SJCRH30 (cell line): ENCODE data around the gene SPAG9. TPM values are rescaled to one million over a fixed set of nuclear protein-coding genes. Genes with fewer than 3 reads are reported as not detected.

Experiments
- DNase-seq, 2 experiments: peaks; one replicate each; pipeline ENCODE4 v3.0.0-alpha.2; 2015 to 2020
- H3K27ac ChIP-seq: fragments of 250-450 bp; sonication (Bioruptor Pico); 2 replicates; pipeline ENCODE4 v1.5.1; 2020; ENCODE audit warnings: mild to moderate bottlenecking, moderate library complexity
- H3K27me3 ChIP-seq: fragments of 250-450 bp; sonication (Bioruptor Pico); 2 replicates; pipeline ENCODE4 v1.5.1; 2020; ENCODE audit warnings: mild to moderate bottlenecking, moderate library complexity
- H3K36me3 ChIP-seq: fragments of 250-450 bp; sonication (Bioruptor Pico); 2 replicates; pipeline ENCODE4 v1.5.1; 2020; ENCODE audit warnings: mild to moderate bottlenecking, moderate library complexity
- H3K4me1 ChIP-seq: fragments of 250-450 bp; sonication (Bioruptor Pico); 2 replicates; pipeline ENCODE4 v1.5.1; 2020; ENCODE audit warnings: mild to moderate bottlenecking, moderate library complexity
- H3K4me3 ChIP-seq: fragments of 250-450 bp; sonication (Bioruptor Pico); 2 replicates; pipeline ENCODE4 v1.5.1; 2020; ENCODE audit warnings: mild to moderate bottlenecking, moderate library complexity
- H3K9me3 ChIP-seq: fragments of 250-450 bp; sonication (Bioruptor Pico); replicated peaks from 2 replicates; pipeline ENCODE4 v1.5.1; 2020; ENCODE audit warnings: mild to moderate bottlenecking, moderate library complexity
- total RNA-seq: library from RNA; depleted of rRNA; stranded (reverse); fragments of >200 nt; shearing (Covaris generic); gene quantifications from 2 replicates; pipeline ENCODE4 v1.2.3, GENCODE V29; 2014

The SPAG9 gene
- total RNA-seq, 1 experiment from 2014 or later, result 42.8 TPM

- Histone ChIP-seq H3K4me1 (peaks cover 7% of the 10 kb centered on the region; the same call in 1 of the 2 replicates), H3K9me3 (no peaks in the 10 kb centered on the region), H3K4me3 (peak overlapping the region; percentile 51), H3K27ac (peak overlapping the region; percentile 69), H3K27me3 (no peaks in the 10 kb centered on the region), H3K36me3 (no peaks in the 10 kb centered on the region)
- peak; percentile 92 to 96 for DNase-seq
Observed at GRCh38 chr17:51046514-51047384, 73.9 kb downstream of the SPAG9 start.

GRCh38 chr17:51046046-51046445, 74.6 kb downstream of the SPAG9 start:
- H3K4me3 ChIP-seq, result peak overlapping the region; percentile 51

GRCh38 chr17:51045621-51046020, 75.0 kb downstream of the SPAG9 start:
- H3K4me3 ChIP-seq, result no peak overlapping the region
- no peaks in the 10 kb centered on the region for H3K27me3 ChIP-seq
- H3K27ac ChIP-seq, result no peak overlapping the region; the same call in 1 of the 2 replicates
- H3K4me1 ChIP-seq, result peaks cover 5% of the 10 kb centered on the region; the same call in 1 of the 2 replicates
- H3K36me3 ChIP-seq, result no peaks in the 10 kb centered on the region
- peak in 1 of 2 experiments; percentile 32 for DNase-seq
- H3K9me3 ChIP-seq, result no peaks in the 10 kb centered on the region

More at GRCh38 chr17:51046046-51046445, 74.6 kb downstream of the SPAG9 start:
- Histone ChIP-seq H3K4me1 (peaks cover 5% of the 10 kb centered on the region; the same call in 1 of the 2 replicates), H3K9me3 (no peaks in the 10 kb centered on the region), H3K36me3 (no peaks in the 10 kb centered on the region), H3K27ac (peak overlapping the region; percentile 69; the same call in 1 of the 2 replicates), H3K27me3 (no peaks in the 10 kb centered on the region)
- DNase-seq, result peak in 1 of 2 experiments; percentile 7

GRCh38 chr17:51044976-51045375, 75.7 kb downstream of the SPAG9 start:
- Histone ChIP-seq H3K4me3 (no peak overlapping the region), H3K36me3 (no peaks in the 10 kb centered on the region), H3K27ac (no peak overlapping the region), H3K4me1 (peaks cover 5% of the 10 kb centered on the region; the same call in 1 of the 2 replicates), H3K9me3 (no peaks in the 10 kb centered on the region), H3K27me3 (no peaks in the 10 kb centered on the region)
- DNase-seq, result no peak

- Histone ChIP-seq H3K27ac (no peak overlapping the region), H3K27me3 (no peaks in the 10 kb centered on the region), H3K4me3 (no peak overlapping the region), H3K9me3 (no peaks in the 10 kb centered on the region), H3K4me1 (no peaks in the 10 kb centered on the region), H3K36me3 (no peaks in the 10 kb centered on the region)
- no peak for DNase-seq
Observed at GRCh38 chr17:51036084-51036483, 84.6 kb downstream of the SPAG9 start.

- no peak for DNase-seq
- Histone ChIP-seq H3K9me3 (no peaks in the 10 kb centered on the region), H3K27me3 (no peaks in the 10 kb centered on the region), H3K4me1 (no peaks in the 10 kb centered on the region), H3K36me3 (no peaks in the 10 kb centered on the region), H3K4me3 (no peak overlapping the region), H3K27ac (no peak overlapping the region)
Observed at GRCh38 chr17:51035431-51035830, 85.2 kb downstream of the SPAG9 start.

- Histone ChIP-seq H3K27me3 (no peaks in the 10 kb centered on the region), H3K36me3 (no peaks in the 10 kb centered on the region), H3K9me3 (no peaks in the 10 kb centered on the region), H3K4me1 (no peaks in the 10 kb centered on the region), H3K27ac (no peak overlapping the region), H3K4me3 (no peak overlapping the region)
- DNase-seq, result no peak
Observed at GRCh38 chr17:51034800-51035199, 85.9 kb downstream of the SPAG9 start.

- no peak for DNase-seq
Observed at GRCh38 chr17:51032850-51033249, 87.8 kb downstream of the SPAG9 start.

GRCh38 chr17:51029568-51030463, 90.9 kb downstream of the SPAG9 start:
- H3K4me1 ChIP-seq, result no peaks in the 10 kb centered on the region
- H3K9me3 ChIP-seq, result no peaks in the 10 kb centered on the region
- no peak overlapping the region for H3K4me3 ChIP-seq
- H3K27ac ChIP-seq, result no peak overlapping the region
- no peaks in the 10 kb centered on the region for H3K36me3 ChIP-seq
- H3K27me3 ChIP-seq, result no peaks in the 10 kb centered on the region
- no peak for DNase-seq

More at GRCh38 chr17:51032850-51033249, 87.8 kb downstream of the SPAG9 start:
- no peaks in the 10 kb centered on the region for H3K27me3 ChIP-seq
- no peak overlapping the region for H3K4me3 ChIP-seq
- H3K36me3 ChIP-seq, result no peaks in the 10 kb centered on the region
- H3K4me1 ChIP-seq, result no peaks in the 10 kb centered on the region
- H3K9me3 ChIP-seq, result no peaks in the 10 kb centered on the region
- no peak overlapping the region for H3K27ac ChIP-seq

- Histone ChIP-seq H3K4me3 (no peak overlapping the region), H3K36me3 (no peaks in the 10 kb centered on the region), H3K27ac (no peak overlapping the region), H3K4me1 (no peaks in the 10 kb centered on the region), H3K9me3 (no peaks in the 10 kb centered on the region), H3K27me3 (no peaks in the 10 kb centered on the region)
- no peak for DNase-seq
Observed at GRCh38 chr17:51029142-51029541, 91.5 kb downstream of the SPAG9 start.

- no peak for DNase-seq
- no peaks in the 10 kb centered on the region for H3K4me1 ChIP-seq
Observed at GRCh38 chr17:51028176-51028863, 92.3 kb downstream of the SPAG9 start.

GRCh38 chr17:51018541-51018940, 102.1 kb downstream of the SPAG9 start:
- no peaks in the 10 kb centered on the region for H3K4me1 ChIP-seq
- H3K27me3 ChIP-seq, result no peaks in the 10 kb centered on the region
- no peak overlapping the region for H3K27ac ChIP-seq
- no peak for DNase-seq
- H3K9me3 ChIP-seq, result no peaks in the 10 kb centered on the region
- H3K4me3 ChIP-seq, result no peak overlapping the region
- peaks cover 7% of the 10 kb centered on the region; the same call in 1 of the 2 replicates for H3K36me3 ChIP-seq

More at GRCh38 chr17:51028176-51028863, 92.3 kb downstream of the SPAG9 start:
- Histone ChIP-seq H3K27me3 (no peaks in the 10 kb centered on the region), H3K9me3 (no peaks in the 10 kb centered on the region), H3K27ac (no peak overlapping the region), H3K36me3 (no peaks in the 10 kb centered on the region), H3K4me3 (no peak overlapping the region)

- no peak overlapping the region for H3K4me3 ChIP-seq
- peaks cover 7% of the 10 kb centered on the region; the same call in 1 of the 2 replicates for H3K36me3 ChIP-seq
- H3K9me3 ChIP-seq, result no peaks in the 10 kb centered on the region
- no peaks in the 10 kb centered on the region for H3K4me1 ChIP-seq
- no peak overlapping the region for H3K27ac ChIP-seq
- no peaks in the 10 kb centered on the region for H3K27me3 ChIP-seq
- peak in 1 of 2 experiments; percentile 1 for DNase-seq
Observed at GRCh38 chr17:51017270-51017669, 103.4 kb downstream of the SPAG9 start.

GRCh38 chr17:51016099-51016498, 104.6 kb downstream of the SPAG9 start:
- Histone ChIP-seq H3K27me3 (no peaks in the 10 kb centered on the region), H3K4me3 (no peak overlapping the region), H3K27ac (no peak overlapping the region), H3K4me1 (no peaks in the 10 kb centered on the region), H3K36me3 (peaks cover 7% of the 10 kb centered on the region; the same call in 1 of the 2 replicates), H3K9me3 (no peaks in the 10 kb centered on the region)
- no peak for DNase-seq
